ENCODE results near the gene NRXN3.

The NRXN3 gene

GRCh38 chr14:79516009-79516408 is 1345.8 kb downstream of the NRXN3 start:
- no peak for DNase-seq

- peak; percentile 96 for DNase-seq
Observed at GRCh38 chr14:79525416-79525815, 1355.2 kb downstream of the NRXN3 start.

- no peak for DNase-seq
Observed at GRCh38 chr14:79528828-79529416, 1358.7 kb downstream of the NRXN3 start.

DNA sequence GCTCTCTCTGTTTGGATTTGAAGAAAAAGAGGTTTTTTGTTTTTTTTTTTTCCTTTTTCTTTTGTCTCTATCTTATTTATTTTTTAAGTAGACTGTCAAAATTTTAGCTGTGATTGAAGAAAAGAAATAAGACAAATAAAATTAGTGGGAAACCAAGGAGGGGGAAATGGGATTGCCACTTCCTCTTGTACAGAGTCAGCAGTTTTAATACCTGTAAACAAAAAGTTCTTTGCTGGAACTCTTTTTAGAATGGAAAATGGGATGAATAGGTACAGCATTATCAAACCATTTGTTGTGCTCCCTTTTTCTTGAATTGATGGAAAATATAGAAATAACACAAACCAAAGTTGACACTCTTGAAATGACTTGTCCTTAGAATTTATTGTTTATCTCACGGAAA is 1360.4 kb downstream of the NRXN3 start:
- DNase-seq = no peak

- DNase-seq = no peak
Observed at GRCh38 chr14:79534703-79535353, 1364.7 kb downstream of the NRXN3 start.

- DNase-seq = peak; percentile 41
Observed at GRCh38 chr14:79540394-79540793, 1370.2 kb downstream of the NRXN3 start.

DNA sequence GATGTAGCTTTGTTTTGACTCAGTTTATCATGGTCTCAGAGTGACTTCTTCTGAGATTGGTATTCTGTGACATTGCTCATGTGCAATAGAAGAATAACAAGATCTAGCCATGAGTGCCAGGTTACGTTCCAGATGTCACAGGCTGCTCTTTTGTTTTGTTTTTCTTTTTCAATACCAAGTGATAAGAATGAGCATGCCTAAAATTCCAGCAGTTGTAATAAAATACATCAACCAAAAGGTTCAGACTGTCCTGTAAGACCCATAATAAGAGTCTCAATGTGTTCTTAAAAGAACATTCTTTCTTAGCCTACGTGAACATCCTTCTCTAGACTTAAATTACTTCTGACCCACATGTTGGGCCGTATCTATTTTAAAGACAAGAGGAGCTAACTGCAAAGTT is 1371.9 kb downstream of the NRXN3 start:
- no peak for DNase-seq

DNA sequence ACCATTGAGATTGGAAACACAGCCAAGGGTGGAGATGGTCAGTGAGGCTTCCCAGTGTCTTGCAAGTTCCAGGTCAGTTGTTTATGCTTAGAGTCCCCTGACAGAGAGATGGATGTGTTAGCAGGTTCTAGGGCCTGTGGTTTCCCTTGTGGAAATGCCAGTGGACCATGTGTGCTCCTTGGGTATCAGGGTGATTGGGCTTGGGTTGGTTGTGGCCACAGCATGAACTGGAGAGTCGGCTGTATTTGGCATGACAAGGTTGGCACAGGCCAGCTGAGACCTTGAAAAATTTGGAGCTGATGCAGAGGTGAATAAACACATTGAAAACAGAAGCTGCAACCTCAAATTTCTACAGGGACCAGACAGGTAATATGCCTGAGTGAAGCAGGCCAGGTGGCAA is 1373.2 kb downstream of the NRXN3 start:
- no peak for DNase-seq

GRCh38 chr14:79543967-79544697 is 1374.0 kb downstream of the NRXN3 start:
- no peak for DNase-seq

GRCh38 chr14:79544698-79545070 is 1374.5 kb downstream of the NRXN3 start:
- DNase-seq = peak; percentile 72

GRCh38 chr14:79548836-79549235 is 1378.7 kb downstream of the NRXN3 start:
- DNase-seq = no peak

DNA sequence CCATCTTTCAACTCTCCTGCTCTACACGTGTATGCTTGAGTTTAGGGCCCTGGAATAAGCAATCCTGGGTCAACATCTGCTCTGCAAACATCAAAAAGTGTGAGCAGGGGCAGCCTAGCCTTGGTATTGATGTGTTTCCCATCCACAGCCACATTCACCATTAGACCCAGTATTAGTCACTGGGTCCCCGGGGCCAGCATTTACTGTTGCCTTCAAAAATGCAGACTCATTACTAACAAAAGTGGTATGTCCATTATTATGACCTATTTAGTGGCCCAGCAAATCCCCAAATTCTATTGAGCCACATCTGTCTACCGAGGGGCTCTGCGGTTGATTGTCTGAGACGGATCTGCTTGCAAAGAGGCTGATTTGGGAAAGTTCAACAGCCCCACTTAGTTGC is 1379.3 kb downstream of the NRXN3 start:
- no peak for DNase-seq

GRCh38 chr14:79551523-79551922 is 1381.3 kb downstream of the NRXN3 start:
- DNase-seq = peak; percentile 79

DNA sequence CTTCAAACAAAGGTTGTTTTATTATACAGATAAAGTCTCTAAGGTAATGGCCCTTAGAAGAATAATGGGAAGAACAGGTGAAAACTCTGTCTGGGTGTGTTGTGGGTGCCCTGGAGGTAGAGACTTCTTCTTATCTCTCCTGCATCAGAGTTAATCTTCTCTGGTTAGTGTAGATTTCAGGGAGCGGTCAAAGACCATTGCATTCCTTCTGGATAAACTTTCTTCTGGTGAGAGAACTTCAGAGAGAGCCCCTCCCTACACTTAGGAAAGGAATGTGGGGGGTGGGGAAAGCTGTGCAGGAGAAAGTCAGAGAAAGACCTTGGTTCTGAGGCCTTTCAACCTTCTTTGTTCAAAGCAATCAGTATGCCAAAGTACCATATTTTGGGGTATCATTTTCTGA is 1382.6 kb downstream of the NRXN3 start:
- no peak for DNase-seq

DNA sequence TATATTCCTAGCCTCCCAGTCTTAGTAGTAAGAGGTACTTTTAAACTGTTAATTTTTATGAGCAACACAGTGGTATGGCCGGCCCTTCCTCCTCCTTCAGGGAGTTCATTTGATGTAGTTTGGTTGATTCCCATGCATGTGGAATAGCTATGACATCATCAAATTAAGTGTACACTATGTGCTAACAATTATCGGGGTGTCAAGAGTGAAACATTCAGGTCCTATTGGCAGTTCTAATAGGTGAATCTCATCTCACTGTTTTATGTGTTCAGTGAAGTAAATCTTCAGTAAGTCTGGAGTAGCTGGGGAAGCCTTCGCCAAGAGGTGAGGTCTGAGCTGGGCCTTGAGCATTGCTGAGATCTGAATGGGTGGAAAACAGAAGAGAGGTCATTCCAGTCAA is 1384.6 kb downstream of the NRXN3 start:
- no peak for DNase-seq

GRCh38 chr14:79555429-79555828 is 1385.3 kb downstream of the NRXN3 start:
- DNase-seq = no peak

DNA sequence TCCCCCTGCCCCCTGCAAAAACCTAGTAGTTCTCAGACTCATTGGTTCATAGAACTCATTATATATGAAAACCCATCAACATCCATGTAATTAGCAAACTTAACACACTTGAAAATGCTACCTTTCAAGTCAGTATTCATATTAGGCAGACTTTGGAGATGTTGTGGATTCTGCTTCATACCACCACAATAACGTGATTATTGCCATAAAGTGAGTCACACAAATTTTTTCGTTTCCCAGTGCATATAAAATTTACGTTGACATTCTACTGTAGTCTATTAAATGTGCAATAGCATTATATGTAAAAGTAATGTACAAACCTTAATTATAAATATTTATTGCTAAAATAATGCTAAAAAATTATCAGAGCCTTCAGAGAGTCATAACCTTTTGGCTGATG is 1387.1 kb downstream of the NRXN3 start:
- no peak for DNase-seq

DNA sequence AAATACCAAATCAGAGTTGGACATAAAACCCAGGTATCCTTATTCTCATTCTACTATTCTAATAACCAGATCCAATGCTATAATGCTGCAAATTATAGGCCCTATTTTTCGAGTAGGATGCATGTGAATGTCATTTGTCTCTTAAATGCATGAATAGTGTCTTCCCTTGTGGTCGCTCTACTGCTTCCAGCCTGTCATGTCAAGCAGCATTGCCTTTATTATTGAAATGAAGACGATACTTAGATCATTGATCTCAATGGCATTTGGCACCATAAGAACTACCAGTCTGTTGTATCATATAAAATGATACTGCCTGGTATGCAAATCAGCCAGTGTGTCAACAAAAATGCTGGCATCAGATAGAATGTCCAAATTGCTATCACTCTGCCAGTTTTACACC is 1392.0 kb downstream of the NRXN3 start:
- DNase-seq = no peak

DNA sequence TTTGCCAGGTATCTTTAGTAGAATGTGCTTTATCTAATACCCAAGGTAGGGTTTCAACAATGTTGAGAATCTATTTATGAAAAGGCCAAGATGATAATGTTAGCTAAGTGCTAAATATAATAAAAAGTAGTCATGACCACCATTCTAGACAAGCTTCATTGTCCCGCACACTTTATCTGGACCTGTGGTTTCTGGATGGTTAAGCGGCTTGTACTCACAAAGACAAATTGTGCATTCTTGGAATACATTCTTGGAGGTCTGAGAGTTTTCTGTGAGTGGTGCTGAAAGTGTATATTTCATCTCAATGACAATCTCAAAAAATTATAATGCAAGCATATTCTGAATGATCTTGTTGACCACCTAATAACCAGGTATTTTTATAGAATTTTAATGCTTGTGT is 1394.2 kb downstream of the NRXN3 start:
- peak; percentile 21 for DNase-seq

GRCh38 chr14:79567306-79567705 is 1397.1 kb downstream of the NRXN3 start:
- DNase-seq = no peak

- no peak for DNase-seq
Observed at GRCh38 chr14:79568594-79568993, 1398.4 kb downstream of the NRXN3 start.

- DNase-seq = no peak
Observed at GRCh38 chr14:79569072-79569471, 1398.9 kb downstream of the NRXN3 start.

DNA sequence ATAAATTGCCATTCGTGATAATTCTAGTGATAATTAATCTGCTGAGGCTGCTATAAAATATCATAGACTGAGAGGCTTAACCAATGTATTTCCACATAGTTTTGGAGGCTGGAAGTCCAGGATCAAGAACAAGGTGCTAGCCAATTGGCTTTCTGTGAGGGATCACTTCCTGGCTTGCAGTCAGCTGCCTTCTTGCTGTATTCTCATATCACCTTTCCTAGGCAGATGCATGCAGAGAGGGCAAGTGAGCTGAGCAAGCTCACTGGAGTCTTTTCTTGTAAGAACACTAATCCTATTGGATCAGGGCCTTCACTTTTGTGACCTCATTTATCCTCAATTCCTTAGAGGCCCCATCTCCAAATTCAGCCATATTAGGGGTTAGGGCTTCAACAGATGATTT is 1400.5 kb downstream of the NRXN3 start:
- no peak for DNase-seq

DNA sequence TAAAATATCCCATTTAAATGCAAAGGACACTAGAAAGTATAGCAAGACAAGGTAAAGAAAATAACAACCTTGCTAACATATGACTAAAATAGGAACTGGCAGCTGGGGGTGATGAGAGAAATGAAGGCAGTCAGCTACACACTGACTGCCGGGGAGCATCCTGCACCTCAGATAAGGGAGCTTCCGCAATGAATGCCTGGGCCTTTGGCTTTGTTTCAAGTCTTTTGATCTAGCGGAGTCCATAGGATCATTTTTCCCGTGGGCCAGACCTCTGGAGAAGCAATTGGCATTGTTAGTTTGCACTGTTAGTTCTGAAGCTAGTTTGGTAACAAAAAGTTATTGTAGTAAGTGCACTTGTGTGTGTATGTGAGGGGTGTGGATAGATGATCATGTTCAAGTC is 1401.2 kb downstream of the NRXN3 start:
- no peak for DNase-seq

- peak; percentile 53 for DNase-seq
Observed at GRCh38 chr14:79573486-79573885, 1403.3 kb downstream of the NRXN3 start.
